HG03108 (cell line): ENCODE measurements around the gene TIMELESS.
A peak's percentile ranks its signal among the peaks of the same experiment; 100 is the strongest.
"Not testable (repeated sequence)": the region's sequence is repeated elsewhere in the genome, so short reads cannot be mapped to it uniquely, and the experiment has no call there.

ENCODE experiments used
- ATAC-seq: cut with Tn5 transposase; IDR thresholded peaks from one replicate; pipeline ENCODE4 v1.9.1; 2021; ENCODE audit warnings: moderate library complexity; ENCODE audit not compliant: unreplicated experiment

The TIMELESS gene

DNA sequence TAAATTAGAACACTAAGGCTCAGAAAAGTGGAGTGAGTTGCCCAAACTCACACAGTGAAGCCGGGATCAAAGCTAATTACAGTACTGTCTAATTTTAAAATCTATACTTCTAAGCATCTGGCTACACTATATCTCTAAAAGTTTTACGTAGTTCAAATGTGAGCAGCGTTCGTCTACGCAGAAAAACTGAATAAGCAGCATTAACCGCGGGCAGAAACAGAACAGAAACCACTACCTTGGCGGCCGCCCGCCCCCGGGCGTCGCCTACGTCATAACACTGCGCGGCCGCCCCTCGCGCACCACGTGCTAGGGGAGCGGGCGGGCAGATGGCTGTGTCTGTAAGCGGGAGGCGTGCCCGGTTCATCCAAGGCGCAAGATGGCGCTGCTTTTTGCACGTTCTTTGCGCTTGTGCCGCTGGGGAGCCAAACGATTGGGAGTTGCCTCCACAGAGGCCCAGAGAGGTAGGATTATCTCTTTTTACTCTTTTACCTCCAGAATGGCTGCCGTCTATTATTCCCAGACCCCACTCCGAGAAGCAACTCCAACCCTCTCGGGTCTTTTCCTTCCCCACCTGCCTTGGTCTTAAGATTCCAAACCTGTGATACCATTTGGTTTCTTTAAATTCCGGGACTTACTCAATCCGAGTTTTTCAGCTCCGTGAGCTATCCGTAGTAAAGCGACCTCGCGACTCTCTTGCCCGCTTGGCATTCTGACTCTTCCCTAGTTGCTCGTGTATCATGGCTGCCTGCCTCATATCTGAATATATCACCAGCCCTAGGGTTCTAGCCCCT, 19.2 kb upstream of the TIMELESS start, which contains the start of gene SPRYD4:
TSS of gene SPRYD4 (plus strand) at position 363 of the 791 bp plus-strand sequence. CDS start at position 377, 14 bp downstream.
- peak; percentile 92 for ATAC-seq

DNA sequence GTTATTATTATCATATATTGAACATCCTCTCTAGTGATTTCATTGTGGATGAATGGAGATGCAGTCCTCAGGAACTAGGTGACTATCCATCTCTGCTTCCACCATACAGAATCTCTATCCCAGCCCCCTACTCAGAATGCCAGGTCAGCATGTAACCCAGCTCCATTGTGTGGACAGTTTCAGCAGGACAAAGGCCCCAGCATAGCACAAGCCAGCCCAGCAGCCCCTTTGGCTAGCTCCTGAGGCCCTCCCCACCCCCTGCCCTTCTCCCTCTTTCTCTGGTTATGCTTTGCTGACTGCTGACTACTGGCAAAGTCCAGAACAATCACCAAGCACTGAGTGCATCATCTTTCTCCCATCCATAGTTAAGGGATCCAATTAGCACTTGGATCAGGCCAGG, 13.3 kb upstream of the TIMELESS start:
- ATAC-seq, result no peak

DNA sequence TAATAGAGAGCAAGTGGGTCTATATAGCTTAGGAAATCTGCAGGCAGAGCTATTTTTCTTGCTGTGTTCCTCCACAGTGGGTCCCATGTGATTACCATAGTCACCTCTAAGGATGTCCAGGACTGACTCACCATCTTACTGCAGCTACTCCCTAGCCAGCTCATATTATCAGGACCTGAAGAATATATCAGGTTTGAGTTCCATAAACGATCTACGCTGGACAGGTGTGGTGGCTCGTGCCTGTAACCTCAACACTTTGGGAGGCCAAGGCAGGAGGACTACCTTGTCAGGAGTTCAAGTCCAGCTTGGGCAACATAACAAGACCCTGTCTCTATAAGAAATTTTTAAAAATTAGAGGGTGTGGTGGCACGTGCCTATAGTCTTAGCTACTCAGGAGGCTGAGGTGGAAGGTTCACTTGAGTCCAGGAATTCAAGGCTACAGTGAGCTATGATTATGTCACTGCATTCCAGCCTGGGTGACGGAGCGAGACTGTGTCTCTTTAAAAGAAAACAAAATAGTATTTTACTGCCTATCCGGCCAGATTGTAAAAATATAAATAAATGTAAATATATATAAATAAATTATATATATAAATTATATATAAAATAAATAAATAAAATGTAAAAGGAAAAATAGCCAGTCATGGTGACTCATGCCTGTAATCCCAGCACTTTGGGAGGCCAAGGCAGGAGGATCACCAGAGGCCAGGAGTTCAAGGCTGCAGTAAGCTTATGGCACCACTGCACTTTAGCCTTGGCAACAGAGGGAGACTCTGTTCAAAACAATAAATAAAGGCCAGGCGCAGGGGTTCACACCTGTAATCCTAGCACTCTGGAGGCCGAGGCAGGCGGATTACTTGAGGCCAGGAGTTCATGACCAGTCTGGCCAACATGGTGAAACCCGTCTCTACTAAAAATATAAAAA, 12.3 kb upstream of the TIMELESS start:
- ATAC-seq, result no peak

DNA sequence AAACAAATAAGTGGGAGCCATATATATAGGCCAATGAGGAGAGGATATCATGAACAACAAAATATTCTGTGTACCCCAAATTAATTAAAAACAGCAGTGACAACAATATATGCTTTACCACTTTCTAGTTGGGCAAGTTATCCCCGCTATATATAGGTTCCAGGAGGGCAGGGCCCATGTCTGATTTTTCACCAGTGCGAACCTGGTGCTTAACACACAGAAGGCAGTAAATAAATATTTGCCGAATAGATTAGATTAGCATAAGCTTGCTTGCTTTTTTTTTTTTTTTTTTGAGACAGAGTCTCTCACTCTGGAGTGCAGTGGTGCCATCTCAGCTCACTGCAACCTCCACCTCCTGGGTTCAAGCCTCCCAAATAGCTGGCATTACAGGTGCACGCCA, 8.6 kb upstream of the TIMELESS start:
- no peak for ATAC-seq

DNA sequence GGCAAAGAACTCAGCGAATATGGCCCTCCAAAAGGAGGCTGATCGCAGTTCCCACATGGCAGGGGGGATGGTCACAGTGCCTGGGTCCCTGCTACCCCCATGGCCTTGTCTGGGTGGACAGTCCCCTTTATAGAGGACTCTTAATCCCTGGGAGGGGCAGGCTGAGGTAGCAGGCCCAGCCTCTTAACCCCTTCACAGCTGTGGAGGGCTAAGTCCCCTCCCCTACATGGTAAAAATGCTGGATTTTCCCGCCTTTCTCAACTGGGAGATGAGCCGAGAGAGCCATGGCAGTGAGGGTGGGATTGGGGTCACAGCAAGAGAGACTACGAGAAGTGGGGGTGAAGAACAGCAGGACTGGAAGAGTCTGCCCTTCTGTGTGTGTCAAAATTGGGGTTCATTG, 5.3 kb upstream of the TIMELESS start, which contains the start of gene MIP:
TSS of gene MIP (minus strand) at position 101 of the 400 bp plus-strand sequence. CDS start at position 57, 44 bp downstream.
- ATAC-seq, result no peak

DNA sequence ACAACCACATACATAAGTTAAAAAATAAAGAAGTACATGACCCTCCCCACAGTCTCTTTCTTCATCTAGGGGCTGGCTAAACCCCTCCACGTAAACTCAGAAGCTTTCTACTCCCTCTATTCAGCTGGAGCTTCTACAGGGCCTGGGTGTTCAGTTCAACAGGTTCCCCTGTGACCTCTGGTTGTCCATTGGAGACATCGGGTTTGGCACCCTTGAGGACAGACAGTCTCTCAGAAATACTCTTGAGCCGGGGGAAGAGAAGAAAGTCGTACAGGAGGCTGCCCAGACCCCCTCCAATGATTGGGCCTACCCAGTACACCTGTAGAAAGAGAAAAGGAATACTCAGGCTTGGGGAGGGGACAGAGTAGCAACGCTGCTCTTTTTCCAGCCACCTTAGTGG, 1.9 kb upstream of the TIMELESS start:
- ATAC-seq, result no peak

DNA sequence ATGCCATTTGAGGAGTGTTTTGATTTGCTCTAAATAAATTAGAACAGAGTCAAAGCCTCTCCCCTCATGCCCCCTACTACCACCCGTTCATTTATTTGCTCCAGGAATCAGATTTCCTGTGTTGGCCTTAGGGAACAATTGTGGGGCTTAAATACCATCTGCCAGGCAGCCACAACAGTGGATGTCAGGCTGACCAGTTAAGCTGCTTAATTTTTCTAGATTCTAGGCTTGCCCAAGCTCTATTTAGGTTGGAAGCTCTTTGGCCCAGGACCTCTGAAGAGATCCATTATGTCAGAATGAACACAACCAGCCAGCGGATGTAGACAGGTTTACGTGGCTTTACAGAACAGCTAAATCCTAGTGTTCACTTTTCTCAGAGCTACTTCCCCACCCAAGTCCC, 1.0 kb upstream of the TIMELESS start:
- ATAC-seq, result no peak

DNA sequence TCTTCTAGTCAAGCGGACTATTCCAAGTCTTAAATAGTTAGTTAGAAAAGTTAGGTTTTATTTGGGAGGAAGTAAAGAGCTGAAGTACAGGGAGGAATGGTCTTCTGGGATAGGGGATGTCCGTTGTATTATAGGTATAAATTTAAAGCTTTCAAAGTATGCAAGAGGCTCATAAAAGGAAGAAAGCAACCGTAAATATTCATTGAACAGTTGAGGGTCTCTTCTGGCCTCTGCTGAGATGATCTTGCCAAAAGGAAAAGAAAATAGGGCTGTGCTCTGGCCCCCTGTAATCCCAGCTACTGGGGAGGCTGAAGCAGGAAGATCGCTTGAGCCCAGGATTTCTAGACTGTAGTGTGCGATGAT, 377 bp upstream of the TIMELESS start:
- no peak for ATAC-seq

DNA sequence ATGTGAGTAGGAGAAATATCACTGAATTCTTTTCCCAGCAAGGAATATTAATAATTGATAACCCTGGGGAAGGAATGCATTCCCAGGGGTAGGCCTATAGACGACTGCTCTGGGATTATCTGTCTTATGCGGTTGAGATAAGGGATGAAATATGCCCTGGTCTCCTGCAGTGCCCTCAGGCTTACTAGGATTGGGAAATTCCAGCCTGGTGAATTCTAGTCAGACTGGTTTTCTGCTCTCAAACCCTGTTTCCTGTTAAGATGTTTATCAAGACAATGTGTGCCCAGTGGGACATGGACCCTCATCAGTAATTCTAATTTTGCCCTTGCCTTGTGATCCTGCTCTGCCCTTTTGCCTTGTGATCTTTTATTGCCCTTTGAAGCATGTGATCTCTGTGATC, 6.0 kb downstream of the TIMELESS start:
- not testable (repeated sequence) for ATAC-seq

DNA sequence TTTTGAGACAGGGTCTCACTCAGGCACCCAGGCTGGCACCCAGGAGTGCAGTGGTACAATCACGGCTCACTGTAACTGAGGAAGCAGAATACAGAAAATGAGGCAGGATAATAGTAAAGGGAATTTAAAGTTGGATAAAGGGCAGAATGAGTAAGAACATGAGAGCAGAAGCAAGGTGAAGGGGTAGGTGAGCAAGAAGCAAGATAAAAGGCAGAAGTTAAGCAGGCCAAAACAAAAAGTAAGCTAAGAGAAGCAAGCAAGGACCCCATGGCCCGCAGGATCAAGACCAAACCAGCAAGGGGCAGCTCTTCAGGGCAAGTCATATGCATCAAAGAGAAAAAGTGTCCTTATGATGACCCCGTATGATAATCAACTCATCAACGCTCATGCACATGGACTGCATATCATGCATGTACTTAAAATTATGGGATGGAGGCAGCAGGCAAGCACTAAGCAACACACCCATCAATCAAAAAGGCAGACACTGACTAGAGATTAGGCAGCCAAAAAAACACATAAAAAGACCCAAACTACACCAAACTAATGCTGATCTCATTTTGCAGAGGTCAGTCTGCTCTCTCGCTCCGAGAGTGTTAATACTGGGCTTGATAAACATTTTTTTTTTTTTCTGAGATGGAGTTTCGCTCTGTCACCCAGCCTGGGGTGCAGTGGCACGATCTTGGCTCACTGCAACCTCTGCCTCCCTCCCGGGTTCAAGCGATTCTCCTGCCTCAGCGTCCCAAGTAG, 11.6 kb downstream of the TIMELESS start:
- no peak for ATAC-seq

DNA sequence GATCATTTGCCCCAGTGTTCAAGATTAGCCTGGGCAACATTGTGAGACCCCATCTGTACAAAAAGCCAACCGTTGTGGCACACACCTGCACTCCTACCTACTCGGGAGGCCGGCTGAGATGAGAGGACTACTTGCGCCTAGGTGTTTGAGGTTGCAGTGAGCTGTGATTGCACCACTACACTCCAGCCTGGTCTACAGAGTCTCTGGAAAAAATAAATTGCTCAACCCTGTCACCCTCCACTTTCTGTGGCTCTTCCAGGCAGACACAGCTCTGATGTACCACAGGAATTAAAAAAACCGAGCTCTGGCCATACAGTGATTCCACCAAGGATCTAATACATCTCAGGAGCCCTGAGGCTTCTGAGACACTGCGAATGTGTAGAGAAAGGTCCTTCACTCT, 14.4 kb downstream of the TIMELESS start:
- ATAC-seq, result no peak

DNA sequence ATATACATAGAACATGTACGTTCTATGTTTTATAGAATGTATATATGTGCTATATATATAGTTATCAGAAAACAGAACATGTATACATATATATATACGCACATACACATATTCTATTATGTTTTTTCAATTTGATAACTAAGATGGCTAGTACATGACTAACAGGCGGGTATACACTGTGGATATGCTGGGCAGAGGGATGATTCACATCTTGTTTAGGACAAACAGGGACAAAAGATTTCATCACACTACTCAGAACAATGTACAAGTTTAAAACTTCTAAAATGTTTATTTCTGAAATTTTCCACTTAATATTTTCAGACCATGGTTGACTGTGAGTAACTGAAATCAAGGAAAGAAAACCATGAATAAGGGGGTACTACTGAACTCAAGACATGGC, 17.4 kb downstream of the TIMELESS start:
- no peak for ATAC-seq

DNA sequence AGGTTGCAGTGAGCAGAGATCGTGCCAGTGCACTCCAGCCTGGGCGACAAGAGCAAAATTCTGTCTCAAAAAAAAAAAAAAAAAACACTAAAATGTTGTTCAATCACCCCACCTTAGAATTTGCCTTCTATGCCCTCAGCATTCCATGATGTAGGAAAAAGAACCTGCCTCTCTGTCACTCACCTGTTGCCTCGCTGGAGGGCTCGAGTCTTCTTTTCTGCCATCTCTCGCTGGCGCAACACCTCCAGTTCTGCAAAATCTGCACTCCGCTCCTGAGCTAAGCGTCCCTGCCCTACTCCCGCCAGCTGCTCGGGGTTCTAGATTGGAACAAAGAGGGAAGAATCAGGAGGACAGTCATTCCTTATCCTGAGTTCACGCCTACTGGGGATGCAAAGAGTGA, 17.9 kb downstream of the TIMELESS start:
- no peak for ATAC-seq

DNA sequence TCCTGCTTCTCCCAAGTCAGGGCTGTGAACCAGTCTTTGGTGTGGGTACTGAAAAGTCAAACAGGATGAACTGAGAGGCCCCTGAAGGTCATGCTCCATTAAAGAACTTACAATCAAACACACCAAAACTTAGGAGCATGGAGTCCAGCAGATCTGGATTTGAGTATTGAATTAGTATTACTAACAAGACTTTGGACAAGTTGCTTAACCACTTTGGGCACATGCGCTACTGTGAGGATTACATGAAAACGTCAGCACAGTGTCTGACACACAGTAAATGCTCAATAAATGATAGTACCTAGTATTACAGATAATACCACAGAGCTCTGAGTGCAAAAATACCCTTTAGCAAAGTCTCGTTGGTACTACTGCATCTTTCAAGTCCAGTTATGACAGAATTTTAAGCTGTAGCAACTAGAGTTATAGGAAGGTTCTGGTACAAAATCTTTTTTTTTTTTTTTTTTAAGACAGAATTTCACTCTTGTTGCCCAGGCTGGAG, 23.2 kb downstream of the TIMELESS start:
- ATAC-seq, result no peak

DNA sequence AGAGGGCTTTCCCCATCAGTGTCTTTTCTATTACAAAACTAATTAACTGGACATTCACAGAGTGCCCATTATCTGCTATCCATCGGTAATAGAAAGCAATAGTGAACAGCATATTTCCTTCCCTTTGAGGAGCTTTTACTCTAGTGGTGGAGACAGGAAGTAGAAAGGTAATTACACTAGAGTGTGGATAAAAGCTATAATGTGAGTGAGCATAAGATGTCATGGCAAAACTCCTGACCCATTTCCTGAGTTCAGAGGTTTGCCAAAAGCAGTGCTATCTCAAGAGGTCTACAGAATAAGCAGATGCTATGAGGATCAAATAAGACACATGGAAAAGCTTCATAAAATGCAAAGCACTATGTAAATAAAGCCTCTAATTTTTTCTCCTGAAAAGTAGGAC, 24.0 kb downstream of the TIMELESS start:
- no peak for ATAC-seq

DNA sequence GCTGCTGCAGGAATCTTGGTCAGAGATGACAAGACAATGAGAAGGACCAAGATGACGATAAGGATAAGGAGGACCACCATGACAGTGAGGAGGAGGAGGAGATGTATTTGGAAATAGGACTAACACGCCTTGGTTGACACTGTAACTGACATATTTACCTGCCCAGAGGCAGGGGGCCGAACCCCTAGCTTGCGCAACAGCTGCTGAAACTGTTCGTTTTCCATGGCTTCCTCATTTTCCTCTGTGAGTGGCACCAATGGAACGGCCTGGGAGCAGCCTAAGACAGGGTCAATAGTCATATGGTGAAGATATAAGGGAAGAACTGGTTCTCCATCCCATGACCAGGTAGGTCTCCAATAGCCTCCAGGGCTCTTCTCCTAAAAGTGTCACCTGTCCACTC, 28.8 kb downstream of the TIMELESS start:
- ATAC-seq, result no peak

DNA sequence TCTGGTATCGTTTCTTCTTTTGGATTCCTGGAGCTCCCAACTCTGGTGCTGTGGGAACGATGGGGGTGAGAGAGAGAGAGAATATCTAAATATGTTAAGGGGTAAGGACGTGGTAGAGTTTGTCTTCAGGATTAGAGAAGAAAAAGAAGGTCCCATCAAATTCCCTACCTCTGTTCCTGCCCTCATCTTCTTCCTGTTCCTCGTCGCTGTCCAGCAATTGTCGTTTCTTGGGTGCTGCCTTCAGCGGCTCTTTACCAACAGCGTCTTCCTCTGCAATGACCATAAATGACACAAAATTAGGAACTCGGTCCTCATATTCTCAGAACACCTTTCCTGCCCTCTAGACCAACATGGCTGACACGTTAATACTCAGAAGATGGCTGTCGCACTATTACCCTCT, 31.5 kb downstream of the TIMELESS start:
- ATAC-seq, result no peak

DNA sequence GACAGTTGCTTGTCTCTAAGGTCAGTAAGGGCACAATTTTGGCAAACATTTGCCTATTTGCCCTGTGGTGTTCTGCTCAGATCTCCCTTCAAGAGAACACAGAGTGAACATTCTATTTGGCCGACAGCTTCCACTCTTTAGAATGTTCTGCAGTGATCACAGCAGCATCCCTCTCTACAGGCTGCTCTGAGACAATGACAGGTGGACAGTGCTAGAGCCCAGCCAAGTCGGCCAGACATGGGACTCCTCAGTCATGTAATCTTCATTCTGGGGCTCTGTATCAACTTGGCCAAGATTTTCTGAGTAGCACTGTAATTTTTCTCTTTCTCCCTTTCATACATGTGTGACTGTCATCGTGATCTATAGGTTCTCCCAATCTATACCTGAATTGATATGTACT, 34.8 kb downstream of the TIMELESS start:
- ATAC-seq, result no peak

DNA sequence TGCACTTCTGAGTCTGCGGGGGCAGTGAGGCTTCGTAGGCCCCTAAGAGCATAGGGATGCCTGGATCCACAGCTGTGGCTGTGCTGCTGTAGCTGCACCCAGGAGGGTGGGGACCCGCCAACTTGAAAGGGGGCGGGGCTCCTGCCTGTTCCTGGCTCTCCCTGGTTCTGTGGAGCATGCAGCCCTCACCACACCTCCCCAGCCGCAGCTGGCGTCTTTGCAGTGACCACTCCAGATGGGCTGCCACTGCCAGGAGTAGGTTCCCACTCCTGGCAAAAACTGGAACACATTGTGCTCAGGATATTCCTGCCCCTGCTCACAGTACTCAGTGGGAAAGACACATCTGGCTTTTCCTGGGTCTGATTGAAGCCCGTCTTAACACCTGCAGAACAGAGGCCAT, 35.8 kb downstream of the TIMELESS start:
- no peak for ATAC-seq

DNA sequence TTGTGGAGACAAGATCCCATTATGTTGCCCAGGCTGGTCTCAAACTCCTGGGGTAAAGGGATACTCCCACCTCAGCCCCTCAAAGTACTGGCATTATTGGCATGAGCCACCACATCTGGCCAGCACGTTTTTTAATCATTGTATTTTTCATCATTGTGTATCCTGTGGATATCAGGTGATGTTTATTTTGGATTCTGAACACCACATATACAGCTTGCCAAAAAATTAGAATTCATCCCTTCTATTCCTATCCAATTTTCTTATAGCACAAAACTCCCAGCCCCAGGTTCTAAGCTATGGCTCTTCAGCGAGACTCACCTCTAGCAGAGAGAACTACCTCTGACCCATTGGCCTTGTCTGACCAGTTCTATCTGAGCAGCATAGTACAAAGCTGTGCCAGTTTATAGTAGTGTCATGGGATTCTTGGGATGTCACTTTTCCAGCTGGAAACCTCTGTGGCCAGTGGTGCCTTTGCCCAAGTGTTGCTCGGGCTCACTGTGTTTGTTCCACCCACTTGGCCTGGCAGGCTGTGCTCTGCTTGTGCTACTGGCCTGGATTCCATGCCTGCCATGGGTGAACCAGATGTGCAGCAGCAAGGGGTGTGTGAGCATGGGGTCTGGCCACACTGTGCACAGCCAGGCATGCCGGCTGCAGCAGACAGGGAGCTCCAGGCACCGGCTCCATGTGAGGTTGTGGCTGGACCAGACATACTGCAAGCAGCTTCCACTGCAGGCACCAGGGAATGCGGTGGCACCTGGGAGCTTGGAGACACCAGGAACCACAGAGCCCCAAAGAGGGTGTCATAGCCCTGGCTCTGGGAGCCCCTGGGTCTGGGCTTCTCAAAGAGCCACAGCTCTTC, 37.2 kb downstream of the TIMELESS start:
- no peak for ATAC-seq
